Measurements from ENCODE around the gene POTEF.
"Not testable (repeated sequence)": the region's sequence is repeated elsewhere in the genome, so short reads cannot be mapped to it uniquely, and the experiment has no call there.

The POTEF gene

GRCh38 chr2:130137118-130137517, 8.1 kb upstream of the POTEF start:
- H3K36me3 ChIP-seq (ENCODE audit: control insufficient read depth, insufficient read depth, low read length); H3K4me1 ChIP-seq (ENCODE audit: control insufficient read depth, insufficient read depth, low read length); H3K4me3 ChIP-seq (ENCODE audit: low read length); H3K9me3 ChIP-seq (ENCODE audit: control insufficient read depth, low read length); H3K9ac ChIP-seq (ENCODE audit: low read length); H3K27me3 ChIP-seq (ENCODE audit: control insufficient read depth, insufficient read depth, low read length): not testable (repeated sequence)

GRCh38 chr2:130136546-130136945, 7.5 kb upstream of the POTEF start:
- not testable (repeated sequence) for H3K9me3 ChIP-seq (ENCODE audit: control insufficient read depth, low read length); H3K4me3 ChIP-seq (ENCODE audit: low read length); H3K27me3 ChIP-seq (ENCODE audit: control insufficient read depth, insufficient read depth, low read length); H3K9ac ChIP-seq (ENCODE audit: low read length); H3K36me3 ChIP-seq (ENCODE audit: control insufficient read depth, insufficient read depth, low read length); H3K4me1 ChIP-seq (ENCODE audit: control insufficient read depth, insufficient read depth, low read length)

- H3K4me3 ChIP-seq (ENCODE audit: low read length), result no peak overlapping the region
- no peaks in the 10 kb centered on the region for H3K9me3 ChIP-seq (ENCODE audit: control insufficient read depth, low read length)
- no peaks in the 10 kb centered on the region for H3K4me1 ChIP-seq (ENCODE audit: control insufficient read depth, insufficient read depth, low read length)
- no peak overlapping the region for H3K9ac ChIP-seq (ENCODE audit: low read length)
- H3K27me3 ChIP-seq (ENCODE audit: control insufficient read depth, insufficient read depth, low read length), result no peaks in the 10 kb centered on the region
- no peaks in the 10 kb centered on the region for H3K36me3 ChIP-seq (ENCODE audit: control insufficient read depth, insufficient read depth, low read length)
Measured at GRCh38 chr2:130135692-130136541, 6.9 kb upstream of the POTEF start.

GRCh38 chr2:130128464-130128863, 558 bp downstream of the POTEF start:
- H3K27me3 ChIP-seq (ENCODE audit: control insufficient read depth, insufficient read depth, low read length); H3K4me1 ChIP-seq (ENCODE audit: control insufficient read depth, insufficient read depth, low read length); H3K4me3 ChIP-seq (ENCODE audit: low read length); H3K9ac ChIP-seq (ENCODE audit: low read length); H3K36me3 ChIP-seq (ENCODE audit: control insufficient read depth, insufficient read depth, low read length); H3K9me3 ChIP-seq (ENCODE audit: control insufficient read depth, low read length): not testable (repeated sequence)

GRCh38 chr2:130127726-130128125, 1.3 kb downstream of the POTEF start:
- not testable (repeated sequence) for H3K4me3 ChIP-seq (ENCODE audit: low read length); H3K36me3 ChIP-seq (ENCODE audit: control insufficient read depth, insufficient read depth, low read length); H3K4me1 ChIP-seq (ENCODE audit: control insufficient read depth, insufficient read depth, low read length); H3K9me3 ChIP-seq (ENCODE audit: control insufficient read depth, low read length); H3K27me3 ChIP-seq (ENCODE audit: control insufficient read depth, insufficient read depth, low read length); H3K9ac ChIP-seq (ENCODE audit: low read length)

GRCh38 chr2:130120924-130121323, 8.1 kb downstream of the POTEF start:
- H3K36me3 ChIP-seq (ENCODE audit: control insufficient read depth, insufficient read depth, low read length); H3K9ac ChIP-seq (ENCODE audit: low read length); H3K27me3 ChIP-seq (ENCODE audit: control insufficient read depth, insufficient read depth, low read length); H3K9me3 ChIP-seq (ENCODE audit: control insufficient read depth, low read length); H3K4me3 ChIP-seq (ENCODE audit: low read length); H3K4me1 ChIP-seq (ENCODE audit: control insufficient read depth, insufficient read depth, low read length): not testable (repeated sequence)

GRCh38 chr2:130102597-130103363, 26.2 kb downstream of the POTEF start:
- H3K27me3 ChIP-seq (ENCODE audit: control insufficient read depth, insufficient read depth, low read length); H3K9ac ChIP-seq (ENCODE audit: low read length); H3K36me3 ChIP-seq (ENCODE audit: control insufficient read depth, insufficient read depth, low read length); H3K4me1 ChIP-seq (ENCODE audit: control insufficient read depth, insufficient read depth, low read length); H3K4me3 ChIP-seq (ENCODE audit: low read length); H3K9me3 ChIP-seq (ENCODE audit: control insufficient read depth, low read length): not testable (repeated sequence)

GRCh38 chr2:130062645-130063044, 66.4 kb downstream of the POTEF start:
- not testable (repeated sequence) for H3K36me3 ChIP-seq (ENCODE audit: control insufficient read depth, insufficient read depth, low read length); H3K9me3 ChIP-seq (ENCODE audit: control insufficient read depth, low read length); H3K4me3 ChIP-seq (ENCODE audit: low read length); H3K9ac ChIP-seq (ENCODE audit: low read length); H3K27me3 ChIP-seq (ENCODE audit: control insufficient read depth, insufficient read depth, low read length); H3K4me1 ChIP-seq (ENCODE audit: control insufficient read depth, insufficient read depth, low read length)

- H3K9ac ChIP-seq (ENCODE audit: low read length); H3K4me3 ChIP-seq (ENCODE audit: low read length); H3K9me3 ChIP-seq (ENCODE audit: control insufficient read depth, low read length); H3K4me1 ChIP-seq (ENCODE audit: control insufficient read depth, insufficient read depth, low read length); H3K27me3 ChIP-seq (ENCODE audit: control insufficient read depth, insufficient read depth, low read length); H3K36me3 ChIP-seq (ENCODE audit: control insufficient read depth, insufficient read depth, low read length): not testable (repeated sequence)
Measured at GRCh38 chr2:130059982-130060381, 69.0 kb downstream of the POTEF start.

GRCh38 chr2:130056336-130056735, 72.7 kb downstream of the POTEF start:
- not testable (repeated sequence) for H3K27me3 ChIP-seq (ENCODE audit: control insufficient read depth, insufficient read depth, low read length); H3K36me3 ChIP-seq (ENCODE audit: control insufficient read depth, insufficient read depth, low read length); H3K4me3 ChIP-seq (ENCODE audit: low read length); H3K9ac ChIP-seq (ENCODE audit: low read length); H3K4me1 ChIP-seq (ENCODE audit: control insufficient read depth, insufficient read depth, low read length); H3K9me3 ChIP-seq (ENCODE audit: control insufficient read depth, low read length)

- not testable (repeated sequence) for H3K9me3 ChIP-seq (ENCODE audit: control insufficient read depth, low read length); H3K27me3 ChIP-seq (ENCODE audit: control insufficient read depth, insufficient read depth, low read length); H3K36me3 ChIP-seq (ENCODE audit: control insufficient read depth, insufficient read depth, low read length); H3K4me3 ChIP-seq (ENCODE audit: low read length); H3K9ac ChIP-seq (ENCODE audit: low read length); H3K4me1 ChIP-seq (ENCODE audit: control insufficient read depth, insufficient read depth, low read length)
Measured at GRCh38 chr2:130053217-130053911, 75.7 kb downstream of the POTEF start.

- not testable (repeated sequence) for H3K36me3 ChIP-seq (ENCODE audit: control insufficient read depth, insufficient read depth, low read length); H3K9ac ChIP-seq (ENCODE audit: low read length); H3K27me3 ChIP-seq (ENCODE audit: control insufficient read depth, insufficient read depth, low read length); H3K4me1 ChIP-seq (ENCODE audit: control insufficient read depth, insufficient read depth, low read length); H3K4me3 ChIP-seq (ENCODE audit: low read length); H3K9me3 ChIP-seq (ENCODE audit: control insufficient read depth, low read length)
Measured at GRCh38 chr2:130052376-130052775, 76.6 kb downstream of the POTEF start.
